ENCODE data around the gene IL37.
A peak's percentile ranks its signal among the peaks of the same experiment; 100 is the strongest.
"Not testable (repeated sequence)": the region's sequence is repeated elsewhere in the genome, so short reads cannot be mapped to it uniquely, and the experiment has no call there.

Gene IL37

GRCh38 chr2:112923237-112923966 lies 12.4 kb downstream of the IL37 start:
- DNase-seq (ENCODE audit: low spot score): no peak

GRCh38 chr2:112923967-112924338 lies 13.0 kb downstream of the IL37 start:
- DNase-seq (ENCODE audit: low spot score): no peak

GRCh38 chr2:112924360-112924759 lies 13.4 kb downstream of the IL37 start:
- DNase-seq (ENCODE audit: low spot score): no peak

GRCh38 chr2:112924821-112925220 lies 13.9 kb downstream of the IL37 start:
- no peak for DNase-seq (ENCODE audit: low spot score)

- no peak for DNase-seq (ENCODE audit: low spot score)
Measured at GRCh38 chr2:112926707-112927106, 15.7 kb downstream of the IL37 start.

- no peak for DNase-seq (ENCODE audit: low spot score)
Measured at GRCh38 chr2:112927745-112928144, 16.8 kb downstream of the IL37 start.

GRCh38 chr2:112933261-112933660 lies 22.3 kb downstream of the IL37 start:
- no peak for DNase-seq (ENCODE audit: low spot score)

GRCh38 chr2:112934117-112934516 lies 23.2 kb downstream of the IL37 start:
- DNase-seq (ENCODE audit: low spot score): not testable (repeated sequence)

GRCh38 chr2:112936927-112937232 lies 25.9 kb downstream of the IL37 start:
- DNase-seq (ENCODE audit: low spot score): no peak

- peak; percentile 36 for DNase-seq (ENCODE audit: low spot score)
Measured at GRCh38 chr2:112938904-112939303, 27.9 kb downstream of the IL37 start.

- DNase-seq (ENCODE audit: low spot score): no peak
Measured at GRCh38 chr2:112939425-112939824, 28.5 kb downstream of the IL37 start.

GRCh38 chr2:112940859-112941625 lies 30.1 kb downstream of the IL37 start:
- no peak for DNase-seq (ENCODE audit: low spot score)

- peak; percentile 63 for DNase-seq (ENCODE audit: low spot score)
Measured at GRCh38 chr2:112941753-112942653, 31.0 kb downstream of the IL37 start.

GRCh38 chr2:112942654-112943002 lies 31.7 kb downstream of the IL37 start:
- DNase-seq (ENCODE audit: low spot score): no peak

GRCh38 chr2:112944971-112945370 lies 34.0 kb downstream of the IL37 start:
- DNase-seq (ENCODE audit: low spot score): no peak

GRCh38 chr2:112946086-112946485 lies 35.1 kb downstream of the IL37 start:
- no peak for DNase-seq (ENCODE audit: low spot score)

- no peak for DNase-seq (ENCODE audit: low spot score)
Measured at GRCh38 chr2:112947374-112947773, 36.4 kb downstream of the IL37 start.

- DNase-seq (ENCODE audit: low spot score): no peak
Measured at GRCh38 chr2:112949456-112949855, 38.5 kb downstream of the IL37 start.

- DNase-seq (ENCODE audit: low spot score): no peak
Measured at GRCh38 chr2:112954364-112954763, 43.4 kb downstream of the IL37 start.

GRCh38 chr2:112957511-112957910 lies 46.5 kb downstream of the IL37 start:
- DNase-seq (ENCODE audit: low spot score): no peak

- peak; percentile 52 for DNase-seq (ENCODE audit: low spot score)
Measured at GRCh38 chr2:112958428-112959108, 47.6 kb downstream of the IL37 start.

- no peak for DNase-seq (ENCODE audit: low spot score)
Measured at GRCh38 chr2:112959109-112959812, 48.3 kb downstream of the IL37 start.

Measured in CD4-positive, alpha-beta T cell treated with Interleukin-15 for 4 hours (primary cell).